GM12878 (cell line): ENCODE measurements around the gene CDC45. TPM values are rescaled to one million over a fixed set of nuclear protein-coding genes. Genes with fewer than 3 reads are reported as not detected.

Experiments used
- ATAC-seq: fragments of 200-7000 bp; cut with Tn5 transposase; 3 replicates; pipeline ENCODE4 v1.9.1; 2020; ENCODE audit warnings: mild to moderate bottlenecking, moderate library complexity
- BruUV-seq: library from RNA; stranded (reverse); fragments of 400-500 nt; replicated peaks from 2 replicates; lab custom pipeline; 2021; lab: Mats Ljungman, UMichigan
- CTCF ChIA-PET: fragments of 300-600 bp; sonication (Branson Sonifier 250); formaldehyde crosslinking; extraction: SDS; loops from one replicate; lab custom pipeline; 2021; ENCODE audit warnings: inconsistent platforms; lab: Yijun Ruan, JAX
- POLR2A ChIA-PET: fragments of 350-600 bp; formaldehyde crosslinking; extraction: SDS; loops from one replicate; lab custom pipeline; 2021; ENCODE audit warnings: inconsistent platforms; lab: Charles Lee
- RAD21 ChIA-PET: fragments of 300-600 bp; sonication (Branson Sonifier 250); formaldehyde crosslinking; loops from one replicate; lab custom pipeline; 2023; ENCODE audit warnings: antibody characterized with exemption; ENCODE audit not compliant: unreplicated experiment; lab: Charles Lee
- SMC1A ChIA-PET: fragments of 300-600 bp; sonication (Branson Sonifier 250); formaldehyde crosslinking; loops from one replicate; lab custom pipeline; 2023; ENCODE audit not compliant: unreplicated experiment, uncharacterized antibody; lab: Charles Lee
- DNase-seq: peaks from one replicate; pipeline ENCODE4 v3.0.0-alpha.2; 2011; ENCODE audit warnings: low read depth, low spot score
- FAIRE-seq: peaks from 3 replicates; lab custom pipeline; 2011; peaks lifted over from hg19 to GRCh38; lab: Jason Lieb, UNC
- H2AFZ ChIP-seq: 2 replicates; pipeline ENCODE4 v1.6.0; 2011; ENCODE audit warnings: low read depth, low read length, control low read depth; ENCODE audit not compliant: control insufficient read depth
- H3K27ac ChIP-seq: 2 replicates; pipeline ENCODE4 v1.5.1; 2011; ENCODE audit warnings: control low read depth; ENCODE audit not compliant: control insufficient read depth, insufficient read depth
- H3K27me3 ChIP-seq, 2 experiments: replicated peaks in 1 of 2; 2 replicates each; pipeline versions ENCODE4 v1.6.0 to v1.6.1; 2011; ENCODE audit warnings: low read length in 1 of 2; ENCODE audit not compliant: control insufficient read depth in 2 of 2, insufficient read depth in 2 of 2
- H3K36me3 ChIP-seq, 2 experiments: 2 replicates each; pipeline ENCODE4 v1.5.1; 2011; ENCODE audit warnings: low read length in 1 of 2; ENCODE audit not compliant: control insufficient read depth in 2 of 2, insufficient read depth in 2 of 2
- H3K4me1 ChIP-seq: 2 replicates; pipeline ENCODE4 v1.6.1; 2011; ENCODE audit warnings: mild to moderate bottlenecking, low read length, moderate library complexity, mixed read lengths; ENCODE audit not compliant: control insufficient read depth, insufficient read depth
- H3K4me2 ChIP-seq: 2 replicates; pipeline ENCODE4 v1.6.0; 2011; ENCODE audit warnings: control low read depth; ENCODE audit not compliant: control insufficient read depth, insufficient read depth
- H3K4me3 ChIP-seq: fragments of 200-600 bp; sonication (generic); 2 replicates; pipeline ENCODE4 v1.5.1; 2016
- H3K79me2 ChIP-seq: 2 replicates; pipeline ENCODE4 v1.6.0; 2011; ENCODE audit warnings: low read length; ENCODE audit not compliant: control insufficient read depth, insufficient read depth
- H3K9ac ChIP-seq: 2 replicates; pipeline ENCODE4 v1.8.0; 2011; ENCODE audit warnings: low read length, control low read depth, mixed read lengths; ENCODE audit not compliant: control insufficient read depth, insufficient read depth
- H3K9me3 ChIP-seq: replicated peaks from 3 replicates; pipeline ENCODE4 v1.5.1; 2011; ENCODE audit warnings: mild to moderate bottlenecking, low read length; ENCODE audit not compliant: control insufficient read depth, insufficient read depth
- H4K20me1 ChIP-seq: 2 replicates; pipeline ENCODE4 v1.6.0; 2011; ENCODE audit not compliant: control insufficient read depth, insufficient read depth
- ESRRA ChIP-seq: IDR thresholded peaks from 2 replicates; pipeline ENCODE4 v1.6.1; 2012; ENCODE audit warnings: mild to moderate bottlenecking, low read length, improper control_type of control experiment
- HCFC1 ChIP-seq: fragments of 150-350 bp; IDR thresholded peaks from 2 replicates; pipeline ENCODE4 v1.6.1; 2014; ENCODE audit warnings: low read length
- PAX8 ChIP-seq: fragments of 450-650 bp; IDR thresholded peaks from 2 replicates; pipeline ENCODE4 v1.6.1; 2017; ENCODE audit warnings: mild to moderate bottlenecking, moderate library complexity
- POLR2AphosphoS5 ChIP-seq: IDR thresholded peaks from 2 replicates; pipeline ENCODE4 v1.6.1; 2011; ENCODE audit warnings: mild to moderate bottlenecking, low read length, inconsistent platforms
- RB1 ChIP-seq: fragments of 450-650 bp; formaldehyde crosslinking; IDR thresholded peaks from 2 replicates; pipeline ENCODE4 v1.6.1; 2017; ENCODE audit warnings: mild to moderate bottlenecking, borderline replicate concordance
- RCOR1 ChIP-seq: conservative IDR thresholded peaks from 2 replicates; pipeline ENCODE4 v1.6.1; 2012; ENCODE audit warnings: low read depth, low read length, improper control_type of control experiment
- SREBF2 ChIP-seq: IDR thresholded peaks from 2 replicates; pipeline ENCODE4 v1.6.1; 2012; ENCODE audit warnings: mild to moderate bottlenecking, low read length
- ZBED1 ChIP-seq: IDR thresholded peaks from 2 replicates; pipeline ENCODE4 v1.6.1; 2016; ENCODE audit warnings: borderline replicate concordance
- WGBS: methylation state at CpG from one replicate; pipeline ENCODE4 v1.1.6; 2016; ENCODE audit warnings: low lambda C conversion rate; ENCODE audit not compliant: insufficient replicate concordance, insufficient coverage; ENCODE audit errors: missing lambda C conversion rate; 5-methylcytosine and 5-hydroxymethylcytosine counted together
- in situ Hi-C: fragments of 300-500 bp; cut with MboI; formaldehyde crosslinking; loops from 9 replicates; pipeline ENCODE4 v1.14.3; 2018; ENCODE audit warnings: mixed read lengths
- intact Hi-C: fragments of 100-400 bp; cut with micrococcal nuclease; formaldehyde crosslinking; loops from one replicate; pipeline ENCODE4 v1.14.2; 2022; ENCODE audit not compliant: unreplicated experiment
- polyA plus RNA-seq, 11 experiments: library from polyadenylated mRNA; depleted of rRNA in 4 of 11; unstranded in 6 of 11; stranded (reverse) in 5 of 11; fragments of >200 nt; fragmentation: Nextera tagmentation in 4 of 11; fragmentation: Illumina TruSeq in 1 of 11; extraction: Ambion mirVana in 4 of 11; extraction: Trizol in 1 of 11; gene quantifications; 1 replicate in 1 of 11; 2 replicates in 10 of 11; pipeline versions ENCODE4 v1.2.1 to v1.2.3, GENCODE V29; 2011 to 2016; ENCODE audit warnings: inconsistent platforms in 2 of 11, missing spikeins in 2 of 11, low read depth in 1 of 11
- total RNA-seq, 4 experiments: library from RNA; depleted of rRNA in 3 of 4; stranded (reverse); fragments of >200 nt in 3 of 4; fragmentation: Illumina TruSeq in 1 of 4; extraction: Trizol in 1 of 4; gene quantifications; 2 replicates each; pipeline versions ENCODE4 v1.2.1 to v1.2.3, GENCODE V29; 2013 to 2021
- TF ChIP-seq, protein P1 (sequence below): fragments of 450-650 bp; IDR thresholded peaks from 2 replicates; pipeline ENCODE4 v1.6.1; 2017; ENCODE audit warnings: mild to moderate bottlenecking, moderate library complexity
- TF ChIP-seq, protein P2 (sequence below): fragments of 450-650 bp; IDR thresholded peaks from 2 replicates; pipeline ENCODE4 v1.6.1; 2017; ENCODE audit warnings: low read depth, mild to moderate bottlenecking, moderate library complexity
- TF ChIP-seq, protein P3 (sequence below): fragments of 450-650 bp; IDR thresholded peaks from 2 replicates; pipeline ENCODE4 v1.6.1; 2018; ENCODE audit warnings: mild to moderate bottlenecking, low read depth, moderate library complexity; ENCODE audit not compliant: partially characterized antibody
- TF ChIP-seq, protein P4 (sequence below), 3 experiments: IDR thresholded peaks in 2 of 3; conservative IDR thresholded peaks in 1 of 3; 2 replicates each; pipeline ENCODE4 v1.5.1; 2011; ENCODE audit warnings: low read depth in 3 of 3, low read length in 3 of 3, mild to moderate bottlenecking in 3 of 3, control low read depth in 2 of 3, moderate library complexity in 2 of 3, inconsistent platforms in 1 of 3, mixed read lengths in 1 of 3; ENCODE audit not compliant: control insufficient read depth in 2 of 3, insufficient read depth in 1 of 3; ENCODE audit errors: extremely low read depth in 1 of 3

The CDC45 gene
- total and polyA plus RNA-seq, 10 of the 15 experiments (the other 5 are each of a cell fraction or from before 2014, with no cell fraction given), result 40.8 to 88.5 (median 54.2) TPM

DNA sequence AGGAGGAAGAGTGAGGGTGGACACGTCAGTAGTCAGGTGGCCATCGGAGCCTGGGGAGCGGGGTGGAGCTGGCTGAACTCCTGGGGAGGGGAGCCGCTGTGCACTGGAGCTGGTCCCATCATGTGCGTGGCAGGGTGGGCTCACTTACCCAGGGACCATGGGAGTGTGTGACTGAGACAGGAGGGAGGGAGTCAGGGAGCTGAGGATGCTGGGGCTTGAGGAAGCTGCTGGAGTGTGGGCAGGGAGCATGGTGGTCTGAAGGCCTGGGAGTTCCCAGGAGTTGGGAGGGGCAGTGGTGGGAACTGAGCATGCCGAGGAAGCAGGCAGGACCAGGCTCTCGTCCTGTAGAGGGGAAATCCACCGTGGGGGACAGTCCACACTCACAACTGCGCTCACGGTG lies 26.5 kb downstream of the CDC45 start:
- no peaks in the 10 kb centered on the region for H3K27me3 ChIP-seq
- no peaks in the 10 kb centered on the region for H4K20me1 ChIP-seq
- ChIA-PET RAD21 (no interaction called here), POLR2A (no interaction called here), SMC1A (no interaction called here), CTCF (no interaction called here)
- no peak for TF ChIP-seq RB1
- TF ChIP-seq PAX8, result no peak
- no peak for TF ChIP-seq RCOR1
- no peak for TF ChIP-seq SREBF2
- no peak for TF ChIP-seq HCFC1
- TF ChIP-seq, protein P1, sequence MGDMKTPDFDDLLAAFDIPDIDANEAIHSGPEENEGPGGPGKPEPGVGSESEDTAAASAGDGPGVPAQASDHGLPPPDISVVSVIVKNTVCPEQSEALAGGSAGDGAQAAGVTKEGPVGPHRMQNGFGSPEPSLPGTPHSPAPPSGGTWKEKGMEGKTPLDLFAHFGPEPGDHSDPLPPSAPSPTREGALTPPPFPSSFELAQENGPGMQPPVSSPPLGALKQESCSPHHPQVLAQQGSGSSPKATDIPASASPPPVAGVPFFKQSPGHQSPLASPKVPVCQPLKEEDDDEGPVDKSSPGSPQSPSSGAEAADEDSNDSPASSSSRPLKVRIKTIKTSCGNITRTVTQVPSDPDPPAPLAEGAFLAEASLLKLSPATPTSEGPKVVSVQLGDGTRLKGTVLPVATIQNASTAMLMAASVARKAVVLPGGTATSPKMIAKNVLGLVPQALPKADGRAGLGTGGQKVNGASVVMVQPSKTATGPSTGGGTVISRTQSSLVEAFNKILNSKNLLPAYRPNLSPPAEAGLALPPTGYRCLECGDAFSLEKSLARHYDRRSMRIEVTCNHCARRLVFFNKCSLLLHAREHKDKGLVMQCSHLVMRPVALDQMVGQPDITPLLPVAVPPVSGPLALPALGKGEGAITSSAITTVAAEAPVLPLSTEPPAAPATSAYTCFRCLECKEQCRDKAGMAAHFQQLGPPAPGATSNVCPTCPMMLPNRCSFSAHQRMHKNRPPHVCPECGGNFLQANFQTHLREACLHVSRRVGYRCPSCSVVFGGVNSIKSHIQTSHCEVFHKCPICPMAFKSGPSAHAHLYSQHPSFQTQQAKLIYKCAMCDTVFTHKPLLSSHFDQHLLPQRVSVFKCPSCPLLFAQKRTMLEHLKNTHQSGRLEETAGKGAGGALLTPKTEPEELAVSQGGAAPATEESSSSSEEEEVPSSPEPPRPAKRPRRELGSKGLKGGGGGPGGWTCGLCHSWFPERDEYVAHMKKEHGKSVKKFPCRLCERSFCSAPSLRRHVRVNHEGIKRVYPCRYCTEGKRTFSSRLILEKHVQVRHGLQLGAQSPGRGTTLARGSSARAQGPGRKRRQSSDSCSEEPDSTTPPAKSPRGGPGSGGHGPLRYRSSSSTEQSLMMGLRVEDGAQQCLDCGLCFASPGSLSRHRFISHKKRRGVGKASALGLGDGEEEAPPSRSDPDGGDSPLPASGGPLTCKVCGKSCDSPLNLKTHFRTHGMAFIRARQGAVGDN, result no peak
- no peak for TF ChIP-seq ZBED1
- TF ChIP-seq, protein P2, sequence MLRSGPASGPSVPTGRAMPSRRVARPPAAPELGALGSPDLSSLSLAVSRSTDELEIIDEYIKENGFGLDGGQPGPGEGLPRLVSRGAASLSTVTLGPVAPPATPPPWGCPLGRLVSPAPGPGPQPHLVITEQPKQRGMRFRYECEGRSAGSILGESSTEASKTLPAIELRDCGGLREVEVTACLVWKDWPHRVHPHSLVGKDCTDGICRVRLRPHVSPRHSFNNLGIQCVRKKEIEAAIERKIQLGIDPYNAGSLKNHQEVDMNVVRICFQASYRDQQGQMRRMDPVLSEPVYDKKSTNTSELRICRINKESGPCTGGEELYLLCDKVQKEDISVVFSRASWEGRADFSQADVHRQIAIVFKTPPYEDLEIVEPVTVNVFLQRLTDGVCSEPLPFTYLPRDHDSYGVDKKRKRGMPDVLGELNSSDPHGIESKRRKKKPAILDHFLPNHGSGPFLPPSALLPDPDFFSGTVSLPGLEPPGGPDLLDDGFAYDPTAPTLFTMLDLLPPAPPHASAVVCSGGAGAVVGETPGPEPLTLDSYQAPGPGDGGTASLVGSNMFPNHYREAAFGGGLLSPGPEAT, result no peak
- TF ChIP-seq, protein P3, sequence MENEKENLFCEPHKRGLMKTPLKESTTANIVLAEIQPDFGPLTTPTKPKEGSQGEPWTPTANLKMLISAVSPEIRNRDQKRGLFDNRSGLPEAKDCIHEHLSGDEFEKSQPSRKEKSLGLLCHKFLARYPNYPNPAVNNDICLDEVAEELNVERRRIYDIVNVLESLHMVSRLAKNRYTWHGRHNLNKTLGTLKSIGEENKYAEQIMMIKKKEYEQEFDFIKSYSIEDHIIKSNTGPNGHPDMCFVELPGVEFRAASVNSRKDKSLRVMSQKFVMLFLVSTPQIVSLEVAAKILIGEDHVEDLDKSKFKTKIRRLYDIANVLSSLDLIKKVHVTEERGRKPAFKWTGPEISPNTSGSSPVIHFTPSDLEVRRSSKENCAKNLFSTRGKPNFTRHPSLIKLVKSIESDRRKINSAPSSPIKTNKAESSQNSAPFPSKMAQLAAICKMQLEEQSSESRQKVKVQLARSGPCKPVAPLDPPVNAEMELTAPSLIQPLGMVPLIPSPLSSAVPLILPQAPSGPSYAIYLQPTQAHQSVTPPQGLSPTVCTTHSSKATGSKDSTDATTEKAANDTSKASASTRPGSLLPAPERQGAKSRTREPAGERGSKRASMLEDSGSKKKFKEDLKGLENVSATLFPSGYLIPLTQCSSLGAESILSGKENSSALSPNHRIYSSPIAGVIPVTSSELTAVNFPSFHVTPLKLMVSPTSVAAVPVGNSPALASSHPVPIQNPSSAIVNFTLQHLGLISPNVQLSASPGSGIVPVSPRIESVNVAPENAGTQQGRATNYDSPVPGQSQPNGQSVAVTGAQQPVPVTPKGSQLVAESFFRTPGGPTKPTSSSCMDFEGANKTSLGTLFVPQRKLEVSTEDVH, result no peak
- no peak for TF ChIP-seq ESRRA
- TF ChIP-seq, protein P4, sequence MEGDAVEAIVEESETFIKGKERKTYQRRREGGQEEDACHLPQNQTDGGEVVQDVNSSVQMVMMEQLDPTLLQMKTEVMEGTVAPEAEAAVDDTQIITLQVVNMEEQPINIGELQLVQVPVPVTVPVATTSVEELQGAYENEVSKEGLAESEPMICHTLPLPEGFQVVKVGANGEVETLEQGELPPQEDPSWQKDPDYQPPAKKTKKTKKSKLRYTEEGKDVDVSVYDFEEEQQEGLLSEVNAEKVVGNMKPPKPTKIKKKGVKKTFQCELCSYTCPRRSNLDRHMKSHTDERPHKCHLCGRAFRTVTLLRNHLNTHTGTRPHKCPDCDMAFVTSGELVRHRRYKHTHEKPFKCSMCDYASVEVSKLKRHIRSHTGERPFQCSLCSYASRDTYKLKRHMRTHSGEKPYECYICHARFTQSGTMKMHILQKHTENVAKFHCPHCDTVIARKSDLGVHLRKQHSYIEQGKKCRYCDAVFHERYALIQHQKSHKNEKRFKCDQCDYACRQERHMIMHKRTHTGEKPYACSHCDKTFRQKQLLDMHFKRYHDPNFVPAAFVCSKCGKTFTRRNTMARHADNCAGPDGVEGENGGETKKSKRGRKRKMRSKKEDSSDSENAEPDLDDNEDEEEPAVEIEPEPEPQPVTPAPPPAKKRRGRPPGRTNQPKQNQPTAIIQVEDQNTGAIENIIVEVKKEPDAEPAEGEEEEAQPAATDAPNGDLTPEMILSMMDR (IDR thresholded peaks at IDR 0.05 in 2 of 3, conservative IDR thresholded peaks at IDR 0.05 in 1 of 3; ENCODE audit: control insufficient read depth in 2 of 3, extremely low read depth in 1 of 3, insufficient read depth in 1 of 3, low read depth in 3 of 3, low read length in 3 of 3), result no peak
- no peak for TF ChIP-seq POLR2AphosphoS5
- H3K27ac ChIP-seq, result no peak overlapping the region
- H2AFZ ChIP-seq, result no peak overlapping the region
- no peaks in the 10 kb centered on the region for H3K4me1 ChIP-seq
- H3K4me3 ChIP-seq, result no peak overlapping the region
- BruUV-seq, result no TSS peak
- in situ Hi-C loops (no loop called here), intact Hi-C loops (no loop called here)
- no peak overlapping the region for H3K4me2 ChIP-seq
- H3K9me3 ChIP-seq, result no peaks in the 10 kb centered on the region
- DNase-seq (no peak), FAIRE-seq (no peak), ATAC-seq (no peak)
- no peak overlapping the region for H3K9ac ChIP-seq
- H3K79me2 ChIP-seq, result no peaks in the 10 kb centered on the region
- peaks cover 11 to 12% of the 10 kb centered on the region in 2 experiments; a peak in 3 of 4 replicates for H3K36me3 ChIP-seq
- WGBS, result 84% methylated on average over 8 of the region's 10 CpGs
